Heart left ventricle (tissue), 13 donors: Measurements from ENCODE around the gene ACTA2.

Source experiments
- POLR2A ChIP-seq, 2 donors: fragments of 450-650 bp; IDR thresholded peaks; one replicate each; pipeline ENCODE4 v1.6.1; 2017; ENCODE audit warnings: antibody characterized with exemption in 2 of 2, mild to moderate bottlenecking in 2 of 2, moderate library complexity in 2 of 2
- TF ChIP-seq, protein P1 (sequence below), 12 donors: fragments of 200-600 bp; sonication (generic) in 4 of 12; IDR thresholded peaks; one replicate each; pipeline versions ENCODE4 v1.5.0 to v1.8.0; 2018 to 2022; ENCODE audit warnings: antibody characterized with exemption in 12 of 12, mild to moderate bottlenecking in 5 of 12
- donor health status: ischemic (EF 13 %, LVEDD 7.1; RV severe dilation, severe dysfunction).
- donor health status: DM: no; HTN: yes; CAD: no.
- donor health status: DM: no; HTN: no; CAD: no.
- donor health status: ischemic (EF 25% LVEDD 6.9; RV normal size, moderate dysfunction).
- donor health status: ischemic (EF 25% LVEDD 5.7; RV mildly dilated, moderate dysfunction).
- donor health status: ischemic (EF 35%, LVEDD 5.7; RV mildly dilated, moderate dysfunction).
- donor health status: nonischemic (EF 11% LVEDD 7.7; RV severe dilation, severe dysfunction).
- donor health status: DM: yes; HTN: yes; CAD: no.
- donor health status: PGD.
- donor health status: ischemic (EF 29% LVEDD 5.4; RV normal size, mild dysfunction).
- donor health status: nonischemic (EF 23%, LVEDD 6.1; RV moderate dilation, normal function).

DNA sequence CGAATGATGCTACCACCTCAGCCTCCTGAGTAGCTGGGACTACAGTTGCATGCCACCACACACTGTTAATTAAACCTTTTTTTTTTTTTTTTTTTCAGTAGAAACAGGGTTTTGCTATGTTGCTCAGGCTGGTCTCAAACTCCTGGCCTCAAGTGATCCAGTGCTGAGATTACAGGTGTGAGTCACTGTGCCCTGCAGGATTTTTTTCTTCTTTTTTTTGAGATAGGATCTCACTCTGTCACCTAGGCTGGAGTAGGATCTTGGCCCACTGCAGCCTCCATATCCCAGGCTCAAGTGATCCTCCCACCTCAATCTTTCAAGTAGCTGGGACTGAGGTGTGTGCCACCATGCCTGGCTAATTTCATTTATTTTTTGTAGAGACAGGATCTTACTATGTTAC is 6.4 kb downstream of the ACTA2 start:
- TF ChIP-seq, protein P1, sequence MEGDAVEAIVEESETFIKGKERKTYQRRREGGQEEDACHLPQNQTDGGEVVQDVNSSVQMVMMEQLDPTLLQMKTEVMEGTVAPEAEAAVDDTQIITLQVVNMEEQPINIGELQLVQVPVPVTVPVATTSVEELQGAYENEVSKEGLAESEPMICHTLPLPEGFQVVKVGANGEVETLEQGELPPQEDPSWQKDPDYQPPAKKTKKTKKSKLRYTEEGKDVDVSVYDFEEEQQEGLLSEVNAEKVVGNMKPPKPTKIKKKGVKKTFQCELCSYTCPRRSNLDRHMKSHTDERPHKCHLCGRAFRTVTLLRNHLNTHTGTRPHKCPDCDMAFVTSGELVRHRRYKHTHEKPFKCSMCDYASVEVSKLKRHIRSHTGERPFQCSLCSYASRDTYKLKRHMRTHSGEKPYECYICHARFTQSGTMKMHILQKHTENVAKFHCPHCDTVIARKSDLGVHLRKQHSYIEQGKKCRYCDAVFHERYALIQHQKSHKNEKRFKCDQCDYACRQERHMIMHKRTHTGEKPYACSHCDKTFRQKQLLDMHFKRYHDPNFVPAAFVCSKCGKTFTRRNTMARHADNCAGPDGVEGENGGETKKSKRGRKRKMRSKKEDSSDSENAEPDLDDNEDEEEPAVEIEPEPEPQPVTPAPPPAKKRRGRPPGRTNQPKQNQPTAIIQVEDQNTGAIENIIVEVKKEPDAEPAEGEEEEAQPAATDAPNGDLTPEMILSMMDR (IDR thresholded peaks at IDR 0.05) = no peak
- no peak for TF ChIP-seq POLR2A (IDR thresholded peaks at IDR 0.05)
